HL-60 (cell line): ENCODE results near the gene ZSCAN12.

Experiments used
- CTCF ChIP-seq: IDR thresholded peaks from one replicate; pipeline ENCODE4 v1.5.1; 2011; ENCODE audit warnings: low read length, control low read depth, inconsistent platforms; ENCODE audit not compliant: insufficient read depth
- GABPA ChIP-seq: IDR thresholded peaks from 2 replicates; pipeline ENCODE4 v1.6.1; 2012; ENCODE audit warnings: low read depth
- POLR2AphosphoS5 ChIP-seq: IDR thresholded peaks from 2 replicates; pipeline ENCODE4 v1.6.1; 2012; ENCODE audit warnings: low read depth
- REST ChIP-seq: IDR thresholded peaks from 2 replicates; pipeline ENCODE4 v1.6.1; 2012; ENCODE audit warnings: low read depth; ENCODE audit not compliant: insufficient replicate concordance
- SPI1 ChIP-seq: IDR thresholded peaks from 2 replicates; pipeline ENCODE4 v1.6.1; 2012; ENCODE audit warnings: low read depth, mild to moderate bottlenecking, borderline replicate concordance

GRCh38 chr6:28425944-28426541 lies 26.5 kb upstream of the ZSCAN12 start:
- TF ChIP-seq REST: no peak
- TF ChIP-seq CTCF: no peak
- TF ChIP-seq POLR2AphosphoS5: no peak
- no peak for TF ChIP-seq SPI1
- TF ChIP-seq GABPA: no peak
